ENCODE data around the gene SP140L.
"Not testable (repeated sequence)": the region's sequence is repeated elsewhere in the genome, so short reads cannot be mapped to it uniquely, and the experiment has no call there.

Gene SP140L

DNA sequence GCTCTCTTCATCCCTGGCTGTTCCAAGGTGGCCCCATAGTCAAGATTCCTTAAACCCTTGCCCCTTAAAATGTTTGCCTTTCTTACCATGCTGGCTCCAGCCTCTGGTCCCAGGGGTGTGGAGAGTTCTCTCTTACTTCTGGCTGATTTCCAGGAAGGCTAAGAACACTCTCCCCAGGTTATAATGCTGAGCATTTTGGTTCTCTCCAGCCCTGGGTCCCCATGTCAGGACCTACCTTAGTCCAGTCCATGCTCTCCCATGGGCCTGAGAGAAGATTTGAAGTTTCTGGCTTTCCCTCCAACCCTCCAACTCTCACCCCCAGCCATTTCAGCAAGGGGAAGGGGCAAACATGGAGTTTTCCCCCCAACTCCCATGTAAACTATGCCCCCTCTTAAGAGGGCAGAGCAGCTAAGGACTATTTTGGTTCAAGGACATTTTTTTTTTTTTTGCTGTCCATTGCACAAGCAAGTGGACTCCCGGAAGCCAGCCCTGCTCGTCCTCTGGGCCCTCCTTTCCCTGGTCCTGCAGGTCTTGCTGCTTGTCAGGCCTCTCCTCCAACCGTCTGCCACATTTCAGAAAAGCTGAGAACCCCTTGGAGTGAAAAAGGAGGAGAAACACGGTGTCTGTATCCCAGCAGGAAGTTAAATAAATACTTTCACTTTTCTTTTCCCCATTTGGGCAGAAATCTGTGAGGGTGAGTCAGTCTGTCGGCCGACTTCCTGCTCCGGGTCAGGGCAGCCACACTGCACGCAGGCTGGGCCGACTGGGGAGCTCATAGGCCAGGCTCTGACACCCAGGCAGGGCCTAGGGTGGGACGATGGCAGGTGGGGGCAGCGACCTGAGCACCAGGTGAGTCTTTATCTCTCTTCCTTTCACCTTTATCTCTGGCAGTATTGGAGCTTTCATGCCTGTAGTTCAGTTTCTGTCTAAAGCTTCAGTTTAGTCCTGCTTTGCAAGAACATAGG lies at the start of gene SP140L:
Gene SP140L (plus strand): TSS at position 741 of the 965 bp plus-strand sequence. CDS start 77 bp downstream, at position 818.
- peak; percentile 99 to 100 for ATAC-seq

DNA sequence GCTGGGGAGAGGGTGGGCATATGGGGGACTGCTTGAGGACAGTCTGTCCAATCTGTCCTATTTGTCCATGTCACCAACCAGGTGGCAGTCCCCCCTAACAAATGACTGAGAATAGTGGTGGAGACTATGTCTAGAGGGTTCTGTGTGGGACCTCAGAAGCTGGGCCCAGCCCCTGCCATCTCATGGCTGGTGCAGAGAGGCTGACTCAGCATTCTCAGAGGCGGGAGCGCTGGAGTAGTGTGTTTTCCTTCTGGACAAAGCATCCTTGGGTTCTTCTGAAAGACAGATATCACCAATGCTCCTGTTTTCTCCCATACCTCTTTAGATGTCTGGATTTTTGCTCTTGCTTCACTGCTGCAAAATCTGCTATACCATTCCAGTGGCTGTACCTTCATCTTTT lies 44.1 kb upstream of the SP140L start:
- ATAC-seq = no peak

DNA sequence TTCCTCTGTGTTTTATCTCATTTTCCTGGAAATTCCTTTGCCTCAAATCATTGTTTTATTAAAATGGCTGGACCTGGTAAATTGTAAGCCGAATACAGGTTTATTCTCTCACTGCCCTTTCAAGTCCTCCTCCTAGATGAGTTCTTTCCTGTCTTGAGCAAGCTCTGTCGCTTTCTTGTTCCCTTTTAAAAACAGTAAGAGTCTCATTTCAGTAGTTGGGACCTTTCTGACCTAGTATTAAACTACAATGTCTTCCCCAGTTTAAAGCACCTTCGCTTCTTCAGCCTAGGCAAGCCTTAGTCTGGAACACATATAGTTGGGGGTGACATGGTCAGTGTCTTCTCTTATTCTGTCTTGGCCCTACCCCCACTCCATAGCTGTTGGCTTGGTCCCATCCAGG lies 40.9 kb upstream of the SP140L start:
- ATAC-seq = no peak

DNA sequence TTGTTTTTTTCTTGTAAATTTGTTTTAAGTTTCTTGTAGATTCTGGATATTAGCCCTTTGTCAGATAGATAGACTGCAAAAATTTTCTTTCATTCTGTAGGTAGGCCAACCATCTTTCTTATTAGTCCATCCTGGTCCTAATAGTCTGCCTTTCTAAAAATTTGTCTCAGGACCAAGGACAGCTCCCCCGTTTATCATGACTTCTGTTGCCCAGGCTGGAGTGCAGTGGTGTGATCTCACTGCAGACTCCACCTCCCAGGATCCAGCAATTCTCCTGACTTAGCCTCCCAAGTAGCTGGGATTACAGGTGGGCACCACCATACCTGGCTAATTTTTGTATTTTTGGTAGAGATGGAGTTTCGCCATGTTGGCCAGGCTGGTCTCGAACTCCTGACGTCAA lies 37.7 kb upstream of the SP140L start:
- not testable (repeated sequence) for ATAC-seq

DNA sequence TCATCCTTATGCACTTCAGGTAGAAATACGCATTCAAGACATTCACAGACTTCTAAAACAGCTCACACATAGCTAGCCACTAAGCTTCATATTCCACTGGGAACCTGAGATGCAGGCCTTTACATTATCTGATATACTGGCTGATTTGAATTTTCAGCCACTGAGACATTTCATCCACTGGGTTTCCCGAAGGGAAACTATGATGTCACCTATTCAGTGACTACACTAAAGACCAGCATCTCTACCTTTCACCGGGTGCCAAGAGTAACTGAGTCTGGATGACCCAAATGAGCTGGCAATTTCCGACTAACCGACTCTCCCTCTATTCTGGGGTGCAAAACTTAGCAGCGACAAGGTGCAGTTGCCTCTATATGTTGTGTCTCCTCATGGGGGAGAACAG lies 31.8 kb upstream of the SP140L start:
- no peak for ATAC-seq

DNA sequence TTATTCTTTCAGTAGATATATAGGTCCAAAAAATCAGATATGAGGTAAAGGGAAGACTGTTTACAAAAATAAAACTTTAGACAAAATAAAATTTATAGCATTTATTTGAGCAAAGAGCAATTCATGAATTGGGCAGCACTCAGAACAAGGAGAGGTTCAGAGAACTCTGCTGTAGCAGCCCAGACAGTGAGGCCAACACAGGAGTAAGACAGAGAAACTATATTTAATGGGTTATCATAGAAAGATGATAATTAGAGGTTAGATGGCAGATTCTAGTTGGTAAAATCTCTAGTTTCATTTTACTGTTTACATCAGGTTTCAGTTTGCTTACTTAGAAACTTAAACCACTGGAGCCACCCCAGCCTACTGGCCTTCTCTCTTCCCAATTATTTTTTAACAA lies 30.1 kb upstream of the SP140L start:
- no peak for ATAC-seq

DNA sequence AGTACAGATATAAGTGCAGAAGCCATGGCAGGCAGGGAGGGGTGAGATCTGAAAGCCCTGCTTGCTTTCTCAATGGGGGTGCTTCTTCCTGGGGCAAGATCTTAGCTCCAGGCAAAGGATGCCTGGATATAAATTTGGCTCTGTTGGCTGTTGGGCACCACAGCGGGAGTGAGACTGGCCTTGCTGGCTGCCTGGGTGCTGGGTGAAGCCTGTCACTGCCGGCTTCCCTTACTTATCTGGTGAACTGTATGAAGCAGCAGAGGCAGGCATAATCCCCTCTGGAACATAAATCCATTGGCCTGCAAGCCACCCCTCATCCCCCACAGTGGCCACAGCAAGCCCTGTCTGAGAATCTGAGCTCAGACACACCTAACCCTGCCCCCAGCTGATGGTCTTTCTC lies 27.4 kb upstream of the SP140L start:
- ATAC-seq = no peak

DNA sequence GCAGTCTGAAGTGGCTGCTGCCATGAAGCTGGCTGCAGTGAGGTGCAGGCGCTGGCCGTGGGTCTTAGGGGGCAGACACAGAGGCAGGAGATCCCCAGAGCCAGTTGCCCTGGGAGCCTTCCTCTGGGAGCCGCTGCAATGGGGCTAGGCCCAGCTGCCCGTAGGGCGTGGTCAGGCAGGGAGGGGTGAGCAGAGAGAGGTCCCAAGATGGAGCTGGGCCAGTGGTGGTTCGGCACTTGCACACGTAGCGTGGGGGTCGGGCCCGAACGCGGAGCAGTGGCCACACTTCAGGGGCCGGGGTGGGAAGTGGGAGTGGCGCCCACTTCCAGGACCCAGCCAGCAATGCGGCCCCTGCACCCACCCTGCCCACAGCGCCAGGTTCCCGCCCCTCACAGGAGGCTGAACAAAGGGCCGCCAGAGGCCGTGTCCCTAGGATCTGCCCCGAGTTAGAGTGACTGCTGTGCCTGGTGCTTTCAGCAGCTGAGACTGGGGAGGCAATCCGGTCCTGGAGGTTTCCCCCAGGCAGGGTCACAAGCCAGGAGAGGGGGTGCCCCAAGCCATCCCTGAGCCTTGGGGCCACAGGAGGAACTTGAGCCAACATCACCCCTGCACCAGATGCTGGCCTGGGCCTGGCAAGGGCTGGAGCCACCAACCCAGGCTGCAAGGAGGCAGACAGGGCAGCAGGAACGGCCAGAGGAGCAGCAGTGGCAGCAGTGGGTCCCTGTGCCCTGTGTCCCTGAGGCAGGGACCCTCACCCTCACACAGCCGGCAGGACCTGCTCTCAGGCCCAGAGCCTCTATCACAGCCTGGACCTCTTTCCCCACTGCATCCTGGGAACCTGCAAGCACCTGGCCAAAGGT lies 21.3 kb upstream of the SP140L start:
- no peak for ATAC-seq

DNA sequence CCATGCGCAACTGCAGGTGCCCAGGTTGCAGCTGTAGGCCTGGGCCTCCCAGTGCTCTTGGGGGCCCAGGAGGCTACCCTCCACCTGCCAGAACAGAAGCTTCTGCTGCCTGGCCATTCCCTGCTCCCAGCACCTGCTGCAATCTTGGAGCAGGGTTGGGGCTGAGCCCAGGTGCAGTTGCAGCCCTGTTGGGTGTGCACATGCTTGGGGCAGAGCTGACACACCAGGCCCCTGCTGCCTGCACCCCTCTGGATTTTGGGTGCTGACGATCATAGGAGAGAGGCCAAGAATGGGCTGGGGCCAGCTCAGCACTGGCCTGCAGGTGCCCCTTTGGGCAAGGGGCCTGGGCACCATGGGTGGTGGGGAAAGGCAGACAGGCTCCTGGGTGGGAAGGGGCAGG lies 20.5 kb upstream of the SP140L start:
- ATAC-seq = no peak

DNA sequence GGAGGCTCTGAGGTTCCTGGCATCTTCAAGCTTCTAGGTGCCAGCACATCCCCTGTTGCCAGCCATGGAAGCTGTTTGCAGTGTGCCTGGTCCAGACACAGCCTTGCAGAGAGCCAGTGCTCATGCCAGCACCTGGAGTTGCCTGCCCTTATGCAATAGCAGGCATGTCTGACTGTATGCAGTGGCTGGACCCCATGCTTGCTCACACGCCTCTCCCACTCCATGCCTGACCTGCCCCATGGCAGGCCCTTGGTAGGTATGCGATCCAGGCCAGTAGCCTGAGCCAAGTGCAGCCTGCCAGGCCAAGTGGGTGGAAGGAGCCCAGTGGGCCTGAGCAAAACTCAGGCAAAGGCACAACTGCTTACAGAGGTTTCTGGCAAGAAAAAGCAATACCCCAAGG lies 19.5 kb upstream of the SP140L start:
- ATAC-seq = no peak

DNA sequence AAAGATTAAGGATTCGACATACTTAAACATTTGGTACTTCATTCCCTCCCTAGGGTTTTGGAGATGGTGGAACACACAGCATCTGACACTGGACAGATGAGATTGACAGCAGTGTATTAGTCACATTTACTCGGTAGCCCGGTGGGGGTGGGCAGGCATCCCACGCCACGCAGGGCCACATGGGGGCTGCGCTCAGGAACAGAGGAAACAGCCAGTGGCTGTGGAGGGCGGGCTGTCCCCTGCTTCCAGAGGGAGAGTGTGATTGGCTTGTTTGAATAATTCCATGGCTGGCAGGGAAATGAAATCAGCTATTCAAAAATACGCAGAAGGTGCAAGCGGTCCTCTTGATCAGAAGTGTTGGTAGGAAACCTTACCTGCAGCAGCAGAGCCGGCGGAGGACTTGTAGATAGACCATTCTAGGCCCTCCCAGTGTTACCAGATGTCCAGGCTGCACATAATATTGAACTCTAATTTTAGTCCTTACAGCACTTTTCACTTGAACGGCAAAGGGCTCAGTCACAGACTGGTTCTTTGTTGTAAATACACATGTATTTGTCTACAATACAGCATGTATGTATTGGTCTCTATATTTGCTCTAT lies 18.5 kb upstream of the SP140L start:
- no peak for ATAC-seq

DNA sequence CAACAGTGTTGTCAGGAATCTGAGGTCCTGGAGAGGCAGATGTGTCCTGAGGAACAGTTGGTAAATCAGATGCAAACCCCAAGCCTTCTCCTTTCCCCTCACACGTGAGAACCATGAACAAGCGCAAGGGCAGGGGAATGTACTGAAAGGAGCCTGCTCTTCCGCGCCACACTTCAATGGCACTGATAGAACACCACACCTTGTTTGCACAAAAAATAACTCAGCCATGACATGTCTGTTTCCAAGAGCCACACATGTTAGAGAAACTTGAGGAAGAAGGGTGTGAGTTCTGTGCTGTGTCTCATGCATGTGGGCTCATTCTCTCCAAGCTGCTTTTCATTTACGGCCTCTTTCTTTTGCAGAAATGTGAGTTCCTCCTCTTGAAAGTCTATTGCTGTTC lies 16.2 kb upstream of the SP140L start:
- not testable (repeated sequence) for ATAC-seq

DNA sequence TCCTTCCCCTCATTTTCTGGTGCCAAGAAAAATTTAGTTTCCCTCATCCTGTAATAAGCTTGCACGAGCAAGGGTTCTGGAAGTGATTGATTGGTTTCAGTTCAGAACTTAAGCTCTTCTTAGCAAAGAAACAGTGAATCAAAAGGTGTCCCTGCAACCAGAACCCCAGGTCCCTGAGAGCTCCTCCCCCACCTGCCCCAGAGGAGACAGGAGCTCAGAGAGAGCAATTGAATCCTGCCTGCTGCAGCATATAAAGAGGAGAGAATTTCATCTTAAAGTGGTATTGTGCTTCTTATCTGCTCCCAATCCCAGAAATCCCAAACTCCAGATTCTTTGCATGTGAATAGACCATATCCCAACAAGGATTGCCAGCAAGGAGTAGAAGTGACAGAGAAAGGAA lies 15.4 kb upstream of the SP140L start:
- ATAC-seq = not testable (repeated sequence)

DNA sequence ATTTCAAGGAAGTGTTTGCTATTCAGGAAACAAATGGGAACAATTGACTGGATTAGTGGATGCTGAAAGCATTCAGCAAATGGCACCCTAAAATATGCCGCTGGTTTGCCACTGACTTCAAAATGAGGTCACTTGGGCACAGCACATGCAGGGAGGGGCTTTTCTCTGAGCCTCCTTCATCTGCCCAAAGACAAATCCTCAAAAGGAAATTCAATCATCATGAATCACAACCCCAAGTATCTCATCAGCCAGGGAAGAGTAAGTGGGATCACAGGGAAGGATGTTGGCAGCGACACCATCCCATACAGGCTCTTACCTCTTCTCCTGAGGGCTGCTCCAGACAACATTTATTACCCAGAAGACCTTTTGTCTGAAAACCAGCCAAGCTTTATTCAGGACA lies 14.4 kb upstream of the SP140L start:
- no peak for ATAC-seq

DNA sequence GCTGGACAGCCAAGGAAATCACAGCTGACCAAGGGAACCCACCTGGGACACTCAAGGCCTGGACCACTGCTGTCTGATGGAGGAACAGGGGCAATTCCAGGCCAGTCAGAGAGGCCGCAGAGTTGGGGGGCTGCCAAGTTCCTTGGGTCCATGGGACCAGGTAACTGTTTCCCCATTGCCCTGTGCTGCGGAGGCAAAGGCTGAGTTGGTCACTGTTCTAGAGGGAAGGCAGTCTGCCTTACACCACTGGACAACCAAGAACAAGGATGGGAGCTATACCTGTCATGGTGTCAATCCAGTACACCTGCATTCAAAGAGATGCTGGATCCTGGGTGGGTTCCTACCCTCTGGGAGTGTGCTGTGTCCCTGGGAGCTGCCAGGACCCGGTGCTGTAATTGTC lies 9.6 kb upstream of the SP140L start:
- no peak for ATAC-seq

DNA sequence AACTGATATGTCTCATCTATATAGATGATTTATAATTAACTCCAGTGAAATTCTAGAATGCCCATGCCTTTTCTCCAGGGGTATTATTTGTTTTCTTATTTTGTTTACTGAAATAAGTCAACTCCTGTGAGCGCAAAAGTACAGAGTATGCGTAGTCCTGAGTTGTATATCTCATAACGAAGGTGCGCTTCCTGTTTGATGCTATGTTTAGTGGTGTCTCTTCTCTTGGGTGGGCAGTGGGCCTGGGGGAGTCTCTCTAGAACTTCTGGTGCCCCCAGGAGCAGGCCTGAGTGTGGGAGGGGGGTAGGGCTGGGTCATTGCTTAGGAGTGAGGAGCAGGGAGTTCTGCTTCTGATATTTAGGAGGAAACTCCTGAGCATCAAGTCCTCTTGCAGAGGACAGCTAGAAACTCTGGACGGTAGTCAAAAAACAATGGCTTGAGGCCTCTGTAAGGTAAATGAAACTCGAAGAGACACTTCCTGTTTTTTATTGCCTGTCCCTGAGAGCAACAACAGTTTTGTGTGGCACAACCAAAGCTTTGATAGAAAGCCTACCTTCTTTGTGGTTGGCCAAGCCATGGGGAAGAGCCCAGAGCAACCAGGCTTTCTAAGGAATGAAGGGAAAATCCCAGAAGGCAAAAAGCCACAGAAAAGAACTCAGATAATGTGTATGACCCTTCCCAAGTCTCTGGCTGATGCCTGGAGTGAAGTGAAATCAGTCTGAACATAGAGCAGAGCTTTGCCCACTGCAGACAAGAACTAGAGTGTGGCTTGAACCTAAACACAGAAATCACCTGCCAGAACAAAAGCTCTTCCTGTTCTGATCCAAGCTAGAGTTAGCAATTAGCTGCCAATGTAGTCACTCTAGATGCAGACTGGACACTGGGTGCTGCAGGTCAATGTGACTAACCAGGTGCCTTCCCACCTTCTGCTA lies 8.5 kb upstream of the SP140L start:
- ATAC-seq = peak in 1 of 2 donors; percentile 2

DNA sequence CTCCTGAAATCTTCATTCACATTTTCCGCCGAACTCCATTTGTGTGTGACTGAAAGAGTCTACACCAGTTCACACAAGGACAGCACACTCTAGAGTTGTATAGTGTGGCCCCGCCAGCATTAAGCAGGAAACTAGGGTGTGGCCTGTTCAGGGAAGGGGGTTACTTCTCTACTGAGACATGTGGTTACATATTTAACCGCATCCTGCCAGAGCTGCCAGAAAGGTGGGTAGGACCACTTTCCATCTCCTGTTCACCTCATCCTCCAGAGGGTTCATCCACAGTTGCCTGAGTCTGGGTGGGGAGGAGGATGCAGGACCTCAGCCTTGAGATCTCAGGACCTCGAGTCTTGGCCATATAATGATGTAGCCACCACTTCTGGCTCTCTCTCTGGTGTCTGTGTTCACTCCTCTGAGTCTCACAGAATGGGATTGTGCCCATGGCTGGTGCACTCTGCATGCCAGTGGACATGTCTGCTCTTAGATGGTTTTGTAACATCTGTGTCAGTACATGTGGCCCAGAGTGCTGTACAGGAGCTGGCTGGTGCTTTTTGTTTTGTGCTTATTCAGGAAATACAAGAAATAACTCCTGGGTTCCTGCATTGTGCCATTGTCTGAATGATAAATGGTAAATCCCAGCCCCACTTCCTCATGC lies 7.7 kb upstream of the SP140L start:
- peak; percentile 93 to 94 for ATAC-seq

DNA sequence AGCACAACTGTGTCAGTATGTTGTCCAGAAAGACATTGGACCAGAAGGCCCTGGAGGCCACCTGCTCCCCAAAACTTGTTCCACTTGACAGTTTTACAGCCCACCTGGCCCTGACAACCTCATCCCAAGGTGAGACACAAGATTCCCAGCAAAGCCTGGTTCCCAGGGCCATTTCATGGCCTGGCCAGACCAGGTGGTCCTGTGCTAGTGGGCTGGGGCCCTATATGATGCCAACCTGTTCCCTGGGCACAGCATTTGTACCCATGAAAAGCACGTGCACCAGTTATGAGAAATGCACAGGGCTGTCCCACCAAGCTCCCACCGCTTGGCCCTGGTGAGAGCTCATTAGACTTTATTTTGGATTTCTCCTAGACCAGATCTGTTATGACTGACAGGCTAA lies 6.0 kb upstream of the SP140L start:
- no peak for ATAC-seq

DNA sequence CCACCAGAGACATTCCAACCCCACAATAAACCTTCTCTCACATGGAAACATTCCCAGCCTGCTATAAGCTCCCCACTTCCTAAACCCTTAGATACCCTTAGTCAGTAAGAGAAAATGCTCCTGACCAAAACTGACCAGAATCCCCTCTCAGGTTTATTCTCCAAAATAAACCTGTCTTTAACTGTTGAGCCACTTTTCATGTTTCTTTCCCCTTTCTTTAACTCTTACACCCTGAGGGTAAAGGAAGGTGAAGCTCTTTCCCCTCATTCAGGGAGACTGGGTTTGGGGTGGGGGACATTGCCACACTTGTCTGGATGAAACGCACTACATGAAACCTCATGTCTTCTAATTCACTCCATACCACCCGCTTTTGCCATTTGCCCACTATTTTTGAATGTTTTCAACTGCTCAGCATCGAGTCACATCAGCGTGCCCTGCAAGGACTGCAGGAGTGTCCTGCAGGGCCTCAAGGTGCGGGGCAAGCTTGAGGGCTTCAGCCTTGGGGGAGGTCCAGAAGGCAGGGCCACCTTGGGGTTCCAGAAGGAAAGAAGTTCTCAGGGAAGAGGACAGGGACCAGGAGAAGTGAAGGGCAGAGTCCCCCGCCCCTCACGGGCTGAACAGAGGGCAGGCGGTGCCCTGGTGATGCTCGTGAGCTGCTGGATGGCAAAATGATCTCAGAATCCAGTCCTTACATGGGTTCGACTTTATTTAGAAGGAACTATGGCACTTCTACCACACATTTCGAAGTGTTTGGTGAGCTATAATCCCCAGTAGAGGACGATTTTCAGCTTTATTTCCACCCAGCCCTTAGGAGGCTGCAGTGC lies 4.2 kb upstream of the SP140L start:
- ATAC-seq = no peak

DNA sequence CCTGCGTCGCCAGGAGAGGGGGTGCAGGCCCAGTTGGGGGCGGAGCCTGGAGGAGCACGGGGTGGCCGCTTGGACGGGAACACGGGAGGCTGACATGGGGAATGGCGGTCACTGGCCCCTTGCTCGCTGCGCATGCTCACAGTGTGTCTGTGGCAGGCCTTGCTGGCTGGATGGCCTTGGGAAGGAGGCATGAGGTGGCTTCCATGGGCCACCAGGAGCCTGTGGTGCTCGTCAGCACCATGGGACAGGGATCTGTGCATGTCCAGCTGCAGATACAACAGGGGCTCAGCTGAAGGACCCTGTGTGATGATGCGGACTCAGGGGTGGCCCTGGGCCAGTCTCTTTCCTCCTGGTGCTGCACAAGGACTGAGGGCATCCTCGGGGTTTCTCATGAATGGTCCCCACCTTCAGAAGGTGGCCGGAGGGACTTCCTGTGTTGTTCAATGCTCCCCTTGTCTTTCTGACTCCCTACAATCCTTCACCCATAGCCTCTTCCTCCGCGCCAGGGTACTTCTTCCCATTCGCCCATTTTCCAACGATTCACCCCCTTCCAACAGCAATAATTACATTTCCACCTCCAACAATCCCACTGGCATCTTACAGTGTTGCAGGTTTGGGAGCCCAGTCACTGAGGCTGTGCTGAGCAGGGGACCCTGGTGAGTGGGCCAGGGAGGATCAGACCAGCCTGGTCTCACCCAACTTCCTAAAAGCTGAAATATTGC lies 3.4 kb upstream of the SP140L start:
- ATAC-seq = no peak
